HUDEP-2 (cell line): ENCODE measurements around the gene ITCH.
"Not testable (repeated sequence)": the region's sequence is repeated elsewhere in the genome, so short reads cannot be mapped to it uniquely, and the experiment has no call there.

Experiments used
- DNase-seq, 76 experiments: peaks; one replicate each; lab custom pipeline; 2025; ENCODE audit not compliant: unreplicated experiment in 76 of 76; lab: John Stamatoyannopoulos, UW

ITCH gene

GRCh38 chr20:34375977-34376430, 12.9 kb downstream of the ITCH start:
- DNase-seq = no peak

DNA sequence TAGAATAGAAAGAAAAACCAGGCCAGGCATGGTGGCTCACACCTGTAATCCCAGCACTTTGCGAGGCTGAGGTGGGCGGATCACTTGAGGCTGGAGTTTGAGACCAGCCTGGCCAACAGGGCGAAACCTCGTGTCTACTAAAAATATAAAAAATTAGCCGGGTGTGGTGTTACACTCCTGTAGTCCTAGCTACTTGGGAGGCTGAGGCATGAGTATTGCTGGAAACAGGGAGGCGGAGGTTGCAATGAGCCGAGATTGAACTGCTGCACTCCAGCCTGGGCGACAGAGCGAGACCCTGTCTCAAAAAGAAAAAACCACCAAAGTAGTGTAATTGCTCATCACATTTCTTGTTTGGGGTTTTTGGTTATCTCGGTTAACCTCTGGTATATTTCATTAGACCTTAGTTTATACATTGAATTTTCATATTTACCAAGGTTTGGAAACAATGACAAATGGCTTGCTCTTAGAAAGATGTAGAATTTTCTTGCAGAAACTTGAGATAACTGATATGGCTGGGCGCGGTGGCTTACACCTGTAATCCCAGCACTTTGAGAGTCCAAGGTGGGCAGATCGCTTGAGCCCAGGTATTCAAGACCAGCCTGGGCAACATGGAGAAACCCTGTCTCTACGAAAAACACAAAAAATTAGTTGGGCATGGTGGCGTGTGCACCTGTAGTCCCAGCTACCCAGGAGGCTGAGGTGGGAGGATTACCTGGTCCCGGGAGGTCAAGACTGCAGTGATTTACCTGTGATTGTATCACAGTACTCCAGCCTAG, 14.2 kb downstream of the ITCH start:
- no peak for DNase-seq

GRCh38 chr20:34382174-34382573, 19.1 kb downstream of the ITCH start:
- DNase-seq = no peak

GRCh38 chr20:34382877-34383455, 19.9 kb downstream of the ITCH start:
- DNase-seq = not testable (repeated sequence)

DNA sequence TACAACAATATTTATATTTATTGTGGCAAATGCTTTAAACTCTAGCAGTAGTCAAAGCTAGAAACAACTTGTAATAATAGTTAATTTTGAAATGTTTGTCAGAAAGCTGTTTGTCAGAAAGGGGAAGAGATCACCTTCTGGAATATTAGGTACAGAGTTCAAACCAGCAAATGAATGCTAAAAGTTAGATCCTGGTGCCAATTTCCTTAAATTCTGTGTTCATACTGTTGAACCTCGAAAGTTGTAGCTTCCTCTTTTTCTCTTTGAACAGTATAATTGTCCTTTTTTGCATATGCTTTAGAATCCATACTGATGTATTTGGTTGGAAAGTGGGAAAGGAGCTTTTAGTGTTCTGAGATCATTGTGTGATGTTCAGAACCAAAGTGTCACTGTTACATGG, 22.4 kb downstream of the ITCH start:
- no peak for DNase-seq

GRCh38 chr20:34388000-34388399, 24.9 kb downstream of the ITCH start:
- no peak for DNase-seq

- DNase-seq = no peak
These were observed 25.6 kb downstream of the ITCH start for GRCh38 chr20:34388678-34389077.

- no peak for DNase-seq
These were observed 26.3 kb downstream of the ITCH start for GRCh38 chr20:34389206-34389953.

DNA sequence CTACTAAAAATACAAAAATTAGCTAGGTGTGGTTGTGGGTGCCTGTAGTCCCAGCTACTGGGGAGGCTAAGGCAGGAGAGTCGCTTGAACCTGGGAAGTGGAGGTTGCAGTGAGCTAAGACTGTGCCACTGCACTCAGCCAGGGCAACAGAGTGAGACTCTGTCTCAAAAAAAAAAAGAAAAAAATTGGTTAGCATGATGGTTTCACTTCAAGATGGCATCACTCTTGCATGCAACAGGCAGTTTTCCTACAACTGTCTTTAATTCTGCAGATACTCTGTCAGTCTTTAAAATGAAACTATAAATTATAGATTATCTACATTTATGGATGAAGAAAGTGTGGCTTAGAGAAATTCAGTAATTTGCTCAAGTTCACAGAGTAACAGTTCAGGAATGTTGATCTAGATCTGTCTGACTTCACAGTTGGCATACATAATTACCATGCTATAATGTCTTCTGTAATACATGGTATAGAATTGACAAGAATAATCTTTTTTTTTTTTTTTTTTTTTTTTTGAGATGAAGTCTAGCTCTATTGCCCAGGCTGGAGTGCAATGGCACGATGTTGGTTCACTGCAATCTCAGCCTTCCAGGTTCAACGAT, 27.0 kb downstream of the ITCH start:
- DNase-seq = no peak

- no peak for DNase-seq
These were observed 33.3 kb downstream of the ITCH start for GRCh38 chr20:34396408-34396807.

GRCh38 chr20:34397096-34397495, 34.0 kb downstream of the ITCH start:
- DNase-seq = no peak

GRCh38 chr20:34400776-34401175, 37.7 kb downstream of the ITCH start:
- DNase-seq = not testable (repeated sequence)

DNA sequence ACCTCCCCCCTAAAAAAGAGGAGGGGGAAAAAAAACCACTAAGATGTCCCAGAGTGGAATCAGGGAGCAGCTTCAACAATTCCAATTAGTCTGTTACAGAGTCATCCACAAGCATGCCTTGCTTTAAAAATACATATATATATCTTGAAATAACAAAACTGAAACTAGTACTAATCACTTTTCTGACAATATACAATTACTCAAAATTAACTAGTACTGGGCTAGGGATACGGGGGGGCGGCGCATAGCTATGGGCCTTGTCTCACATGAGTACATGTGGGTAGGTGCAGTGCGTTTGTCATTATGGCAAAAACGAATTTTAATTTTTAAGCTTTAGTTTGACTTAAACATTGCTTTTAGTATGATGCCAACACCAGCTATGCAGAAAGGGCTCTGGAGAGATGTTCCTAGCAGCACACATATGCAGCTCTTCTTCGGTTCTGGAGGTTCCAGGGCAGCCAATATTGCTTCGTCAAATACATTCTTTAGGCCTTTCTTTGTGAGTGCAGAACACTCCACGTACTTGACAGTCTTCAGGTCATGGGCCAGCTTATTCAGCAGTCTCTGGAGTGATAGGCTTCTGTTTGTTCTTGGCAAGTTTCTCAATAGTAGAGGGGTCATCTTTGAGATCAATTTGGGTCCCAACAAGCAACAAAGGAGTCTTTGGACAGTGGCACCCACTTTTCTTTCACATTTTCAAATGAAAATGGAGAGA, 38.8 kb downstream of the ITCH start:
- no peak for DNase-seq

DNA sequence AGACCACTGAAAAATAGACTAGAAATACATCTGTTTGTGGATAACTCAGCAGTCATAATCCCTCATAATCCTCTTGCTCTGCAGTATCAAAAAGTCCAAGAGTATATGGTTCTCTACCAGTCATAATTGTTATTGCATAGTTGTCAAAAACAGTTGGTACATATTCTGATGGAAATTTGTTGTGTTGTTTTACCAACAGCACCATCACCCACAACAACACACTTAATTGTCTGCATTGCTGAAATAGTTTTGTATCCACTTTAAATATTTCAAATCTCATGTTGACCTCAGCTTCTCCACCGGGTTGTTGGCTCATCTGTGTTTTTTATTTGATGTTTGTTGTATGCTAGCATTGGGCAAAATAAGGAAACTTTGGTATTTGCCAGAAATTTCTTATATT, 39.4 kb downstream of the ITCH start:
- no peak for DNase-seq

GRCh38 chr20:34403063-34403827, 40.2 kb downstream of the ITCH start:
- DNase-seq = no peak

DNA sequence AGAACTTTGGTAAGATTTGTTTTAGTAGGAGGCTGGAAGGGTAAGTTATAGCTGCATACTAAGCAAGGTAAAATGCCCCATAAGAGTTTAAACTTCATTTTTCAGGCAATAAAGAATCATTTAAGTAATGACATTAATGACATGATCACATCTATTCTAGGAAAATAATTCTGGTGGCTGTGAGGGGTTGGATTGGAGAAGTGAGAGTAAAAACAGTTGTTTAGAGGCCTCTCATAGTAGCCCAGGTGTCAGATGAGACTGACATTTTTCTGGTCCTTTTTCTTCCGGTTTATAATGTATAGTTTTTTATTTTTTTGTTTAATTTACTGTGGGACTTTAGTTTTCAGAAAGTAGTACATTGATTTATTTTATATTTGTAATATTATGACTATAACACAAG, 40.8 kb downstream of the ITCH start:
- no peak for DNase-seq

DNA sequence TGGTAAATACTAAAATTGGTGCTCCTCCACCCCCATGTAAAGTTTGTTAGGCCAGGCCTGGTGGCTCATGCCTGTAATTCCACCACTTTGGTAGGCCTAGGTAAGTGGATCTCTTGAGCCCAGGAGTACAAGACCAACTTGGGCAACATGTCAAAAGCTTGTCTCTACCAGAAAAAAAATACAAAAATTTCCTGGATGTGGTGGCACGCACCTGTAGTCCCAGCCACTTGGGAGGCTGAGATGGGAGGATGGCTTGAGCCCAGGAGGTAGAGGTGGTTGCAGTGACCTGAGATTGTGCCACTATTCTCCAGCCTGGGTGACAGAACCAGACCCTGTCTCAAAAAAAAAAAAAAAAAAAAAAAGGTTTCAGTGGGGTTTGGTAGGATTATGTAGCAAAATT, 41.7 kb downstream of the ITCH start:
- DNase-seq = no peak

- DNase-seq = not testable (repeated sequence)
These were observed 42.2 kb downstream of the ITCH start for GRCh38 chr20:34405247-34405651.

GRCh38 chr20:34405942-34406341, 42.9 kb downstream of the ITCH start:
- not testable (repeated sequence) for DNase-seq

DNA sequence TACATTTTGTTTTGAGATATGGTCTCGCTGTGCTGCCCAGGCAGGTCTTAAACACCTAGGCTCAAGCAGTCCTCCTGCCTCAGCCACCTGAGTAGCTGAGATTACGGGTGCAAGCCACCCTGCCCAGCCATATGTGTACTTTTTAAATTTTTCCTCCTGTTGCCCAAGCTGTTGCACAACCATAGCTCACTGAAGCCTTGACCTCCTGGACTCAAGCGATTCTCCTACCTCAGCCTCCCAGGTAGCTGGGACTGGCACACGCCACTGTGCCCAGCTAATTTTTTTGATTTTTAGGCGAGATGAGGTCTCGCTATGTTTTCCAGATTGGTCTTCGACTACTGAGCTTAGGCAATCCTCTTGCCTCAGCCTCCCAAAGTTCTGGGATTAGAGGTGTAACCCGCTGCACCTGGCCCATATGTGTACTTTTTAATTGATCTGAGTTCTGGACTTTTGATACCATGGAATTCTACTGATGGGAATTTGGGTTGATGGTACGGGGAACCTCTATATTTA, 44.9 kb downstream of the ITCH start:
- no peak for DNase-seq
